Gastroesophageal sphincter (tissue), 3 donors: ENCODE results near the gene NKAIN4.

ENCODE experiments used
- EP300 ChIP-seq: sonication (generic); formaldehyde crosslinking; IDR thresholded peaks from one replicate; pipeline ENCODE4 v1.6.1; 2017; ENCODE audit warnings: antibody characterized with exemption, mild to moderate bottlenecking
- TF ChIP-seq, protein P1 (sequence below), 4 experiments: fragments of 200-600 bp in 2 of 4; fragments of 450-650 bp in 2 of 4; sonication (generic) in 1 of 4; IDR thresholded peaks; one replicate each; pipeline ENCODE4 v1.5.1; 2017 to 2019; ENCODE audit warnings: antibody characterized with exemption in 4 of 4, mild to moderate bottlenecking in 2 of 4, moderate library complexity in 2 of 4

DNA sequence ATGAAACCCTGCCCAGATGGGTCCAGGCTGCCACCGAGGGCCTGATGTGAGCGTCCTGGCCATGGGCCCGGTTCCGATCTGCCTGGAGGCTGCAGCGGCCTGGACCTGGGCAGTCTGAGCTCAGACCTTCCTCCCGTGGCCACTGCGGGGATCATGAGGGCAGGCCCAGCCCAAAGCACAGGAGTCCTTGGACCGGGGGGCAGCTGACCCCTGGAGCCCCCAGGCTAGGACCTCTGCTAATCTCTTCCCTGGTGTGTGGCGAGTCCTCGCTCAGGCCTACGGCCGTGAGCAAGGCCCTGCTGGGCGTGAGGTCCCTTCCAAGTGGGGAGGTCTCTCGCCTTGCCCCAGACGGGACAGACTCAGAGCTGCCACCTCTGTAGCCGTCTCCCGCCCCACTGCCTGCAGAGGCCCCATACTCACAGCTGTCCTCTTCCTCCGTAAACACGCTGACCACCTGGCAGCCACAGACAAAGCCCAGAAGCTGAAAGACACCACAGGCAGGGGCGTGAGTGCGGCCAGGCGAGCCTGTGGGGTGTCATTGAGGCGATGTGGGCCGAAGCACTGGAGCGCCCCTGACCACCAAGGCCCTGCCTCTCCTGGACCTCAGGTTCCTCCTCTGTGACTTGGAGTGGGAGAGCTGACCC lies 10.5 kb downstream of the NKAIN4 start:
- no peak for TF ChIP-seq EP300
- TF ChIP-seq, protein P1, sequence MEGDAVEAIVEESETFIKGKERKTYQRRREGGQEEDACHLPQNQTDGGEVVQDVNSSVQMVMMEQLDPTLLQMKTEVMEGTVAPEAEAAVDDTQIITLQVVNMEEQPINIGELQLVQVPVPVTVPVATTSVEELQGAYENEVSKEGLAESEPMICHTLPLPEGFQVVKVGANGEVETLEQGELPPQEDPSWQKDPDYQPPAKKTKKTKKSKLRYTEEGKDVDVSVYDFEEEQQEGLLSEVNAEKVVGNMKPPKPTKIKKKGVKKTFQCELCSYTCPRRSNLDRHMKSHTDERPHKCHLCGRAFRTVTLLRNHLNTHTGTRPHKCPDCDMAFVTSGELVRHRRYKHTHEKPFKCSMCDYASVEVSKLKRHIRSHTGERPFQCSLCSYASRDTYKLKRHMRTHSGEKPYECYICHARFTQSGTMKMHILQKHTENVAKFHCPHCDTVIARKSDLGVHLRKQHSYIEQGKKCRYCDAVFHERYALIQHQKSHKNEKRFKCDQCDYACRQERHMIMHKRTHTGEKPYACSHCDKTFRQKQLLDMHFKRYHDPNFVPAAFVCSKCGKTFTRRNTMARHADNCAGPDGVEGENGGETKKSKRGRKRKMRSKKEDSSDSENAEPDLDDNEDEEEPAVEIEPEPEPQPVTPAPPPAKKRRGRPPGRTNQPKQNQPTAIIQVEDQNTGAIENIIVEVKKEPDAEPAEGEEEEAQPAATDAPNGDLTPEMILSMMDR (IDR thresholded peaks at IDR 0.05) = no peak
